ENCODE data around the gene CCDC17. TPM values are rescaled to one million over a fixed set of nuclear protein-coding genes. Genes with fewer than 3 reads are reported as not detected.
A peak's percentile ranks its signal among the peaks of the same experiment; 100 is the strongest.

Gene CCDC17
- total RNA-seq, 1 donor from 2014 or later = 5.0 TPM

DNA sequence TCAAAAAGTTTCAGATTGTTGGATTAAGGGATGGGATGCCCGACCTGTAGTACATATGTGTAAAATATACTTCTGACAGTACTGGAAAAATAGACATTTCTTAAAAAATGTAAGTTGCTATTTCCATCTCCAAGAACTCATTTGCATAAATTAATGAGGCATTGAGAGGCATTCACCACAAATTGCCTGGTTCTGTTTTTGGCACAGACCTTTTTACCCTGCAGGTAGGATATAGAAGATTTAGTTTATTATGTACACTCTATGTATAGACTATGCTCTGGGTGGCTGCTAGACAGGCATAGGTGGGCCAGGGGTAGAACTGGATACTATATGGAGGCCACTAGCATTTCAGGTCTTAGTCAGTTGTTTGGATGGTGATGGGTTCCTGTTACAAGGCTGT is 8.0 kb downstream of the CCDC17 start:
- no peak for ATAC-seq
- TF ChIP-seq, protein P1, sequence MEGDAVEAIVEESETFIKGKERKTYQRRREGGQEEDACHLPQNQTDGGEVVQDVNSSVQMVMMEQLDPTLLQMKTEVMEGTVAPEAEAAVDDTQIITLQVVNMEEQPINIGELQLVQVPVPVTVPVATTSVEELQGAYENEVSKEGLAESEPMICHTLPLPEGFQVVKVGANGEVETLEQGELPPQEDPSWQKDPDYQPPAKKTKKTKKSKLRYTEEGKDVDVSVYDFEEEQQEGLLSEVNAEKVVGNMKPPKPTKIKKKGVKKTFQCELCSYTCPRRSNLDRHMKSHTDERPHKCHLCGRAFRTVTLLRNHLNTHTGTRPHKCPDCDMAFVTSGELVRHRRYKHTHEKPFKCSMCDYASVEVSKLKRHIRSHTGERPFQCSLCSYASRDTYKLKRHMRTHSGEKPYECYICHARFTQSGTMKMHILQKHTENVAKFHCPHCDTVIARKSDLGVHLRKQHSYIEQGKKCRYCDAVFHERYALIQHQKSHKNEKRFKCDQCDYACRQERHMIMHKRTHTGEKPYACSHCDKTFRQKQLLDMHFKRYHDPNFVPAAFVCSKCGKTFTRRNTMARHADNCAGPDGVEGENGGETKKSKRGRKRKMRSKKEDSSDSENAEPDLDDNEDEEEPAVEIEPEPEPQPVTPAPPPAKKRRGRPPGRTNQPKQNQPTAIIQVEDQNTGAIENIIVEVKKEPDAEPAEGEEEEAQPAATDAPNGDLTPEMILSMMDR (IDR thresholded peaks at IDR 0.05) = no peak
- Histone ChIP-seq H3K4me3 (no peak overlapping the region), H3K27me3 (no peaks in the 10 kb centered on the region), H3K4me1 (no peaks in the 10 kb centered on the region), H3K36me3 (peaks cover 62% of the 10 kb centered on the region), H3K9me3 (no peaks in the 10 kb centered on the region), H3K27ac (no peak overlapping the region)
- DNase-seq = no peak
- intact Hi-C loops (cut with DNase I) = no loop called here

- ATAC-seq = no peak
- Histone ChIP-seq H3K4me1 (peaks cover 4% of the 10 kb centered on the region), H3K27ac (no peak overlapping the region), H3K4me3 (no peak overlapping the region), H3K36me3 (peaks cover 63% of the 10 kb centered on the region), H3K9me3 (no peaks in the 10 kb centered on the region), H3K27me3 (no peaks in the 10 kb centered on the region)
- DNase-seq = no peak
- intact Hi-C loops (cut with DNase I) = no loop called here
- TF ChIP-seq, protein P1 (IDR thresholded peaks at IDR 0.05) = no peak
Observed at GRCh38 chr1:45612941-45613579, 10.8 kb downstream of the CCDC17 start.

- DNase-seq (no peak), ATAC-seq (no peak)
- H3K9me3 ChIP-seq = no peaks in the 10 kb centered on the region
- peaks cover 55% of the 10 kb centered on the region for H3K36me3 ChIP-seq
- H3K27ac ChIP-seq = no peak overlapping the region
- no peaks in the 10 kb centered on the region for H3K27me3 ChIP-seq
- TF ChIP-seq, protein P1 (IDR thresholded peaks at IDR 0.05) = no peak
- intact Hi-C loops (cut with DNase I) = no loop called here
- peaks cover 4% of the 10 kb centered on the region for H3K4me1 ChIP-seq
- H3K4me3 ChIP-seq = no peak overlapping the region
Observed at GRCh38 chr1:45610589-45611226, 13.1 kb downstream of the CCDC17 start.

- ATAC-seq (peak; percentile 58), DNase-seq (no peak)
- no peak overlapping the region for H3K27ac ChIP-seq
- peaks cover 45% of the 10 kb centered on the region for H3K36me3 ChIP-seq
- no peaks in the 10 kb centered on the region for H3K9me3 ChIP-seq
- TF ChIP-seq, protein P1 (IDR thresholded peaks at IDR 0.05) = no peak
- H3K4me3 ChIP-seq = no peak overlapping the region
- H3K4me1 ChIP-seq = peaks cover 4% of the 10 kb centered on the region
- H3K27me3 ChIP-seq = no peaks in the 10 kb centered on the region
- intact Hi-C loops (cut with DNase I) = no loop called here
Observed at GRCh38 chr1:45608175-45609156, 15.4 kb downstream of the CCDC17 start.

DNA sequence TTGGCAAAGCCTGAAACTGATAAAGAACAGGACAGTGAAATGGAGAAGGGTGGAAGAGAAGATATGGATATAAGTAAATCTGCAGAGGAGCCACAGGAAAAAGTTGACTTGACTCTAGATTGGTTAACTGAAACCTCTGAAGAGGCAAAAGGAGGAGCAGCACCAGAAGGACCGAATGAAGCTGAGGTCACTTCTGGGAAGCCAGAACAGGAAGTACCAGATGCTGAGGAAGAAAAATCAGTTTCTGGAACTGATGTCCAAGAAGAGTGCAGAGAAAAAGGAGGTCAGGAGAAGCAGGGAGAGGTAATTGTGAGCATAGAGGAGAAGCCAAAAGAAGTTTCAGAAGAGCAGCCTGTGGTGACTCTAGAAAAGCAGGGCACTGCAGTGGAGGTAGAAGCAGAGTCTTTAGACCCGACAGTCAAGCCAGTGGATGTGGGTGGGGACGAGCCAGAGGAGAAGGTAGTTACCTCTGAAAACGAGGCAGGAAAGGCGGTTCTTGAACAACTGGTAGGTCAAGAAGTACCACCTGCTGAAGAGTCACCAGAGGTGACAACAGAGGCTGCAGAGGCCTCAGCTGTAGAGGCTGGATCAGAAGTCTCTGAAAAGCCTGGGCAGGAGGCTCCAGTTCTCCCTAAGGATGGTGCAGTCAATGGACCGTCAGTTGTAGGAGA is 16.3 kb downstream of the CCDC17 start:
- DNase-seq (no peak), ATAC-seq (peak; percentile 42)
- Histone ChIP-seq H3K36me3 (peaks cover 40% of the 10 kb centered on the region), H3K9me3 (no peaks in the 10 kb centered on the region), H3K4me3 (no peak overlapping the region), H3K27ac (no peak overlapping the region), H3K27me3 (no peaks in the 10 kb centered on the region), H3K4me1 (peaks cover 4% of the 10 kb centered on the region)
- TF ChIP-seq, protein P1 (IDR thresholded peaks at IDR 0.05) = no peak
- intact Hi-C loops (cut with DNase I) = no loop called here

Data from upper lobe of right lung (tissue), 1 donor.